RCC 7860 (cell line): ENCODE results near the gene ASIC4.

ENCODE experiments used
- DNase-seq: peaks from one replicate; pipeline ENCODE4 v3.0.0-alpha.2; 2015; ENCODE audit warnings: low spot score
- FAIRE-seq: peaks from 2 replicates; lab custom pipeline; 2012; peaks lifted over from hg19 to GRCh38; lab: Jason Lieb, UNC

ASIC4 gene

DNA sequence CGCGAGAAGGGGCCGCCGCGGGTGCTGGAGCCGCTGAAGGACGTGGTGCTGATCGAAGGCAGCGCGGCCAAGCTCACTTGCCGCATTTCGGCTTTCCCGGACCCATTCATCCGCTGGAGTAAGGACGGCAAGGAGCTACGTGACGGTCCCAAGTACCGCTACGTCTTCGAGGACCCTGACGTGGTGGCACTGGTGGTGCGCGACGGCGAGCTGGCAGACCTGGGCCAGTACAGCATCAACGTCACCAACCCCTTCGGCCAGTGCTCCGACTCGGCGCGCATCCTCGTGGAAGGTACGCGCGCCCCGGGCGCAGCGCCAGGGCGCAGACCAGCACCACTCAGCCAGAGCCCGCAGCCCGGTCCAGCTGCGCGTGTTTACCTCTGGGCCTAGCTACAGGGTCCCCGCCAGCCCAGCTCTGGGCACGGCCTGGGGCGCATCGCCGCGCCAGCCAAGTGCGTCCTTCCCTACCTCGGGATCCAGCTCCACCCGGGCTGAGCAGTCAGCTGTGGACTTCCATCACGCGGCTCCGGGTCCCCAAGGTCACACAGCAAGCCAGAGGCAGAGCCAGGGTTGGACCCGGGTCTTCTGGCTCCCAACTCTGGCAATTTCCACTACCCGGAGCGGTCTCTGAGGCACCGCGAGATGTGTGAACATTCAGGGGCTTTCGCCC lies 17.3 kb upstream of the ASIC4 start:
- no peak for FAIRE-seq

DNA sequence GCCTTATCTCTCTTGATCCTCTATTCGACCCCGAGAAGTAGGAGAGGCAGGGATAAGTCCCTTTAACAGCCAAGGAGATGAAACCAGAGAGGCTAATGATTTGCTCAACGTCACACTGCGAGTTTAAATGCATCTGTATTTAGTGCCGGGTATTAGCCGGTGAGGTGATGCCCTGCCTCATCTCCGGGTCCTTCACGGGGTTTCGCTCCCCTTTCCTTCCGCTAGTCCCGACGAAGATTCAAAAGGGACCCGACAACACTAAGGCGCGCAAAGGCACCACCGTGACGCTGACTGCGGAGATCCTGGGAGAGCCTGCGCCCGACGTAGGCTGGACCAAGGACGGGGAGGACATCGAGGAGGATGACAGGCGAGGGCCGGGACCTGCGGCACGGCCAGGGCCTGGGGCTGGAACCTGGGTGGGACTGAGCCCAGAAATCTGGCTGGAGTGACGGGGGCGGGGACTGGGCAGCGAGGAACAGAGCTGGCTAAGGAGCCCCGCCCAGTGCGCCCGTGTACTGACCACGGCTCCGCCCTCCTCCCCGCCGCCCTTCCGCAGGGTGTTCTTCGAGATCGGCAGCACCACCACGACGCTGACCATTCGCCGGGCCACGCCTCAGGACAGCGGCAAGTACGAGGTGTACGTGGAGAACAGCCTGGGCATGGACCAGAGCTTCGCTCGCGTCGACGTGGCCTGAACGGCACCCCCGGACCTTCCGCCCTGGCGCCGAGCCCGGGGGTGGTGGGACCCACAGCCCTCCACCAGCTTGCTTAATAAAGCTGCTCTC lies 16.6 kb upstream of the ASIC4 start:
- no peak for FAIRE-seq

More for the DNA sequence above, 17.3 kb upstream of the ASIC4 start:
- no peak for DNase-seq

DNA sequence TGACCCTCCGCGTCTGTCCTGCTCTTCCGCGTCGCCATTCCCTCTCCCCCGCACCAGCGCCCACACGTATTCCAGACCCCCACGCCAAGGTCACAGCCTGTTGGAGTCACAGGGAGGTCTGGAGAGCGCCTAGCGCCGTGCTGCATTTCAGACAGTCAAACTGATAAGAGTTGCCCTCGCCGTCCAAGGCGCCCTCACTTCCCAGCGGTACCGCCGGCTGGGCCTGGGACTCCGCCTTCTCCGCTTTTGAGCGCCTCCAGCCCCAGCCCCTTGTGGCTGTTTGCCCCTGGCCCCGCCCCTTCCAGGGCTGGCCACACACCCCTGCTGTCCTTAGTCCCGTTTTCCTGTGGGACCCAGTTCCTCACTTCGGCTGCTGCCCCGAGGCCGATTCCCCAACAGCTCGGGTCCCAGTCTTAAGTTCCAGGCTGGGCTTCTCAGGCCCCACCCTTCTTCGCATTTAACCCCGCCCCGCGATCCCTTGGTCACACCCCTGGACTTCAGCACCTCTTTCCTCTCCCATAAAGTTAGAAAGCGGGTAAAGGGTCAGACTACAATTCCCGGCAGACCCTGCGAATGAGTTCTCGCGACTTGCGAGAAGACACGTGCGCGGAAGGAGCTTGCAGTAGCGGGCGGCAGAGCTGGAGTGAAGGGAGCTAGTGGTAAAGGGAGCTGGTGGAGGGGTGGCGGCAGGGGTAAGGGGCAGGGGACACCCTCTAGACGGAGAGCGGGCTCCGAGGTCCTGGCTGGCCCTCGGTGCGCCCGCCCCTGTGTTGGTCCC lies 15.8 kb upstream of the ASIC4 start, which contains the start of gene GMPPA:
TSS of gene GMPPA (plus strand) at position 612 of the 778 bp plus-strand sequence. CDS start 1,085 bp downstream, outside the sequence.
- DNase-seq (peak; percentile 97), FAIRE-seq (peak; percentile 94)

More for the DNA sequence above, 16.6 kb upstream of the ASIC4 start:
- peak; percentile 68 for DNase-seq

DNA sequence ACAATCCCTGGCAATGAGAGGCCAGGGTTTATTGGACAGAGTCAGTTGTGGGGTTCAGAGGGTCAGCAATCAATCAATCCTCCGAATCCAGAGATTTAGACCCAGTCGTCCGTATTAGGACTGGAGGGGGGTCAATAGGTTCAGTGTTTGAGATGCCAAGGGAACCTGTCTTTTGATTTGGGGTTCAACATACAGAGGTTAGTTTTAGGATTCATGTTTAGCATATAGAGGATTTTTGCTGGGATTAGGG lies 15.3 kb upstream of the ASIC4 start:
- no peak for FAIRE-seq

DNA sequence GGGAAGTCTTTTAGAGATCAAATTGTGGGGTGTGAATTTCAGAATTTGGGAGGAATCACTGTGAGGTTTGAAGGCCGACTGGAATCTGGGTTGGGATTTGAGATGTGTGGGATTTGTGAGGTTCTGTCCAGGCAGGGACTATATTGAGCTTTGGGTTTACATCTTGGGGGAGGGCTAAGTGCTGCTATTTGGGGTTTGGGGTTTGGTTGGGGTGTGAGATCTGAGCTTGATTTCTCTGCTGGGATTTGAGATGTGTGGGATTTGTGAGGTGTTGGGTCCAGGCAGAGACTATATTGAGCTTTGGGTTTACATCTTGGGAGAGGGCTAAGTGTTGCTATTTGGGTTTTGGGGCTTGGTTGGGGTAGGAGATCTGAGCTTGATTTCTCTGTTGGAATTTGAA lies 14.7 kb upstream of the ASIC4 start:
- DNase-seq = no peak
- FAIRE-seq = no peak

More for the DNA sequence above, 15.3 kb upstream of the ASIC4 start:
- no peak for DNase-seq

DNA sequence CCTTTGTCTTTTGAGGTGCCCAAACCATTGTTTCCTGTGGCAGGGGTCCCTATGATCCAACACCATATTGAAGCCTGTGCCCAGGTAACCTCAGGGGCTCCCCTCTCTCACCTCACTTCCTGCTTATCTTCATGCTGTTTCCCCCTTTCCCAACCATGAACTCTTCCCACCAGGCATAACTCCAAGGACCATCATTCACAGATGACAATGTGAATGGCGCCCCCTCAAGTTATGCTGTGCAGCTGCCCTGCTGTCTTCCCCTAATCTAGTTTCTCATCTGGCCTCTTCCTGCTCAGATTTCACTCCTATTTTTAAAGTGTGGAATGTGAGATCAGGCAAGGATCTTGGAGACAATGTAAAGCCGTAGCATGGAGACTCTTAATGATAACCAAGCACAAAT lies 14.1 kb upstream of the ASIC4 start:
- no peak for FAIRE-seq
- peak; percentile 4 for DNase-seq

DNA sequence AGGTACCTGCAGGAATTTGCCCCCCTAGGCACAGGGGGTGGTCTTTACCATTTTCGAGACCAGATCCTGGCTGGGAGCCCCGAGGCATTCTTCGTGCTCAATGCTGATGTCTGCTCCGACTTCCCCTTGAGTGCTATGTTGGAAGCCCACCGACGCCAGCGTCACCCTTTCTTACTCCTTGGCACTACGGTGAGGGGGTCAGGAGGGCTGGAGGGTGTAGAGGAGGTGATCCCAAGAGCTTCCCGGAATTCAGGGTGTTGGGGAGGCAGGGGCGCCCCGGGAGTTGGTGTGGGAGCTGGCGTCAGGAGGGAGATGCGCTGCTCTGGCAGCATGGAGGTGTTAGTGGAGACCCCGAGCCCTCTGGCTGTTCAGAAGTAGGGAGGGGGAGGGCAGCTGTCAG lies 12.4 kb upstream of the ASIC4 start:
- DNase-seq (no peak), FAIRE-seq (no peak)

DNA sequence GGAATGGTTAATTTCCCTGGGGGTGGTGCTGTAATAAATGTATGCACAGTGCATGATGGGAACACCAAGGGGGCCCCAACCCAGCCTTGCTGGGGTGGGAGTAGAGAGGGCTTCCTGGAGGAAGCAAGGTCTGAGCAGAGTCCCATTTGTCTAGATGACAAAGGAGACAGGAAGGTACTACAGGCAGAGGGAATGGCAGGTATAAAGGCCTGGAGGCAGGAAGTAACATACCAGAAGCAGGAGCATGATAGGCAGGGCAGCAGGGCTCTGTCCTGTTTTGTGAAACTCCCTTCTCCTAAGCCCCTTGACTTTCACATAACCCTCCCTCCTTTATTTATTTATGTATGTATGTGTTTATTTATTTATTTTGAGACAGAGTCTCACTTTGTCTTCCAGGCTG lies 11.7 kb upstream of the ASIC4 start:
- FAIRE-seq (no peak), DNase-seq (no peak)

DNA sequence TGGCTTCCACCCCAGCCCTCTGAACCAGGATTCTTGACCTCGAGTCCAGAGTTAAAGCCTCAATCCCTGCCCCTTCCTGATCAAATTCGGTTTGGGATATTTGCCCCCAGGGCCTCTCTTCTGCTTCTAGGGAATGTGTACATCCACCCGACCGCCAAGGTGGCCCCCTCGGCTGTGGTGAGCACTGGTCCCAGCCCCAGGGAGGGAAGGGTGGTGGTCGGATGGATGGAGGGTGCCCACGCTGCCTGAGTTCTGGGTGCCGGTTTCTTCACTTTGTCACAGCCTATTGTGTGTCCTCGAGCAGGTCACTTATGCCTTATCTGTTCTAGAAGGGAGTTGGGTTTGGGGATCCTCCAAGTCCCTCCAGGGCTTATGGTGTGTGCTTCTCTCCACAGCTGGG lies 8.7 kb upstream of the ASIC4 start:
- DNase-seq = no peak
- FAIRE-seq = no peak

DNA sequence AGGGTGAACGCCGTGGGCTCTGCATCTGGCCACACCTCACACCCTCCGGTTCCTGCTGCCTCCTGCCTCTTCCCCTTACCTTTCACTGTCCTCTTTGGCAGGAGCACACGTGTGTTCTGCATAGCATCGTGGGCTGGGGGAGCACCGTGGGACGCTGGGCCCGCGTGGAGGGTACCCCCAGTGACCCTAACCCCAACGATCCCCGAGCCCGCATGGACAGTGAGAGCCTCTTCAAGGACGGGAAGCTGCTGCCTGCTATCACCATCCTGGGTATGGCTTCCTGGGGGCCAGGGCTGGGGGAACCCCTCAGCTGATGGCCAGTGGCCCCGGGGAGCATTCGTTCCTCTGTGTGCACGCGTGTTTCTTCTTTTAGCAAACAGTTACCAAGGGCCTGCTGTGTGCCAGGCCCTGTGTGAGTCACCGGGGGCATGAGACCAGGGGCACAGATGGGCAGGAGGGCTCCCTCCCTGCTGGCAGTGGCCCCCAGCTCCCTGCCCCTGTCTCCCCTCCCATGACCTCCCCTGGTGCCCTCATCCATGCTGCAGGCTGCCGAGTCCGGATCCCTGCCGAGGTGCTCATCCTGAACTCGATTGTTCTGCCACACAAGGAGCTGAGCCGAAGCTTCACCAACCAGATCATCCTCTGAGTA lies 8.0 kb upstream of the ASIC4 start:
- no peak for DNase-seq
- no peak for FAIRE-seq

DNA sequence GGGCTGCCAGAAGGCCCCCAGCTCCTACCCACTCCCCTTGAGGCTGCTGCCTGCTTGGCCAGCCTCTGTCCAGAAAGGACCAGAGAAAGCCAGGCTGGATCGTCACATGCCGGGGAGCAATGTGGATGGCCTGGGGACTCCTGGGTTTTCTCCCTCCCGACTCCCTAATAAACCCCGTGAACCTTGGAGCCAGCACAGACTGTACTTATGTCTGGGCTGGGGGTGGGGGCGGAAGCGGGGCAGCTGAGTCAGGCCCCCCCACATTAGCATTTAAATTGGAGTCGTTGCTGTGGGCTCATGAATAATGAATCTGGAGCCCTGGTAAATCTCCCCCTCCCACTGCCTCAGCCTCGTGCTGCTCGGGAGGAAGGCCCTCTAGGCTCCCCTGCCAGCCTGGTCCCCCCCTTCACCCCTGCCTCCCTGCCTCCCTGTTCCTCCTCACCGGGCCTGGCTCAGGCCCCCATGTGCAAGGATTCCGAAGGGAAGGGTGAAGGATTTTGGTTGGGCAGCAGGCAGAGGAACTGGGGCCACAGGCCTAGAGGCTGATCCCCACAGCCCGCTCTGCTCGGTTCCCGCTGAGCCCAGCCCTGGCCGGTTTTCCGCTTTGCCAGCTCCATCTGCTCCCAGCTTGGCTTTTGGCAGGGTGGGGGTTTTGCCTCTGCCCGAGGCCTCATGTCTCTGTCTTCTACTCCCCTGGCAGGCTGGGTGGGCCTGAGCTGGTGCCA lies 7.3 kb upstream of the ASIC4 start:
- DNase-seq (no peak), FAIRE-seq (no peak)

DNA sequence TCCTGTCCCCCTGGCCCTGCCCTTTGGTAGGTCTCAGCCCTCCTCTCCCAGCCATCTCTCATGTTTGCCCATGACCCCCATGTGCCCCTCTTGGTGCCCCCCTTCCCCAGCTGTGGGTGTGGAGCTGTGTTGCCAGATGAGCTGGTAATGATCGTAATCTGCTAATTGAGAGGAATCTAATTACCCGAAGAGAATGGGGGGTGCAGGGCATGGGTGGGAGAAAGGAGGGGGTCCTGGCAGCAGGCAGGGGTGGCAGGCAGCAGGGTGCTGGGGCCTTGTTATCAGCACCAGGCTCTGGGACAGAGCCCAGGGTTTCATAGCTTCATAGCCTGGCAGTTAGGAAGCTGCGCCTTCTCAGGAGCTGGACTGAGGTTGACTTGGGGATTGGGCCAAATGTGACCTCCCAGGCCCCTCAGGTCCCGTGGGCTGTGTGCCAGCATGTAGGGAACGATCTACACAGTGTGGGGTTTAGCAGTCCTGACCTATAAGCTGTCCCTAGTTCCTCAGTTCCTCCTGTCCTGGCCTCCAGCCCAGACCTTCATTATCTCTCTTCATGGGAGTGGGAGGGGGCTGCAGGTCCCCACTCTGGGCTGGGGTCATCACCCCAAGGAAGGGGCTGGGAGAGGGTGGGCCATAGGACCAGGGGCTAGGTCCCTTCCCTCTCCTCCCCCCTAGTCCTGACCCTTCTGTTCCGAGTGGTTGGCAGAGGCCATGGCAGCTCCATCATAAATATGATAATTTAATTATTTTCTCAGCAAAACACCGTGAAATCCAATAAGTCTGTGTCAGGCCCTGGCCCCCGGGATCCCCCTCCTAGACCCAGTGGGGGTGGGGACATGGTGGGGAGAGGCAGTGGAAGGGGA lies 6.5 kb upstream of the ASIC4 start:
- FAIRE-seq = no peak
- no peak for DNase-seq

DNA sequence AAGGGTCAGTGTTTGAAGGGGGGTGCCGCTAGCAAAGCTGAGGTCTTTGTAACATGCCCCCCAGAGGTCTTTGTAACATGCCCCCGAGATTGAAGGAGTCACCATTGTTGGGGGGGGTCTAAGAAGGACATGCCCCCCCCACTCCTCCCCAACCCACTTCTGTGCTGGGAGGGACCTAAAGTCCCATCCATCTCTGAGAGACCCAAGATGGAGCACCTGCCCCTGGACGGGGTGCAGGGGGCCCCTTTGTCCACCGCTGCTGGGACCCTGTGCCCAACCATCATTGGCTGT lies 5.9 kb upstream of the ASIC4 start:
- no peak for FAIRE-seq
- DNase-seq = no peak

DNA sequence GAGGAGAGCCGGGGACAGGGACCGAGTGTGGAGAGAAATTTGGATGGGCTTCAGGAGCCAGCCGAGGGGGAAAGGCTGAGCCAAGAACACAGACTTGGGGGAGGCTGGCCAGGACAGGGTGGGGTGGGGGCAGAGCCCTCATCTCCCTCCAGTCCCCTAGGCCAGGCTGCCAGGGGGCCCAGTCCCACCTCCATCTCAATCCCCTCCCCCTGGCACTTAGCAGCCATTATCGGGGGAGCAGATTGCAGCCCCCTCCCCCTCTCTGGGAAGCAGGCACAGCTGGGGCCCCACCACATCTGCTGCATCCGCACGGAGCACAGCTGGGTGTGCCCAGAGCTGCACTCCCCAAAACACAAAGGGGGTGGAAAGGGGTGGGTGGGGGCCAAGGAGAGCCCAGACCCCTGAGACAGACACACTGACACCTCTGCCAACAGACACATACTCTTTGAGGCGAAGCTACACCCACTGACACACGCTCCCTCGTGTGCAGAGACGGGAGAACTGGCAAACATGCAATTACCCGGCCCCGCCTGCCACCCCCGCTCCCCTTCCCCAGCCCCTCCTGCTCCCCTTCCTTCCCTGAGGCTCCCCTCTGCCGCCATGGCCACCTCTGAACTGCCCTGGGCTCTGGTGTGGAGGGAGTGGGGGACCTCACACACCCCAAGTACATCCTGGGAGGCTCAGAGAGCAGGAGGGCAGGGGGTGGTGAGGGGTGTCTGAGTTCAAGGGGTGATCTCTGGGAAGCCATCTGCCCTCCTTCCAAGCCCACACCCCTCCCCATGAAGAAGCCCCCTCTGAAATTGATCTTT lies 5.1 kb upstream of the ASIC4 start:
- no peak for FAIRE-seq
- no peak for DNase-seq

DNA sequence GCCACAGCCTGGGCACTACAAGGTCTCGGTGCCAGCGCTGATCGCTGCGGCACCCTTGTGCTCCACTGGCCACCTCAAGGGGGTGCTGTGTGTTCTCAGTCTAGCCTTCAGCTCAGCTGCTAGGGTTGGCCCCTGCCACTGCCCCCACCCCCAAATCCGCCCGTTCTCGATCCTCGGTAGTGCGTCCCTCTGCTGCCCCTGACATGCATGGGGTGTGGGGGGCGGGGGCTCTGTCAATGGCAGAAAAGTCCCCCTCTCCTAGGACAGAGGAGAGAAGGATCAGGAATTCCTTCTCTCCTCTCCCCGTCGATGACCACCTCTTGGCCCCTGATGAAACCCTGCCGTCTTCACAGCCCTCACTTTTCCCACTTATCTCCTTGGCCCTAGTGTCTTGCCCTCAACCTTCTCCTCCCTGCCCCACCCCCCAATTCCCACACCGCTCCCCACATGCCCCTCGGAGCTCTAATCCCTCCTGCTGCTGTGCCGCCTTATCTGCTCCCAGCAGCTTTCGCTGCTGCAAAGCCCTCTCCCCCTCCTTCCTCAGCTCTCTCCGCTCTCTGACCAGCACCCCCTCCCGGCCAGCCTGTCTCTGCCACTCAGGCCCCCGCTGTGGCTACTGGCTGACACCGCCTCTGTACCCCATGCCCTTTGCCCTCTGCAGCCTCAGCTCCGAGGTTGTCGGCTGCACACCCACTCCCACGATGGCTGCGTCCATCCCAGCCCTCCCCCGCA lies 4.3 kb upstream of the ASIC4 start:
- DNase-seq (no peak), FAIRE-seq (no peak)

DNA sequence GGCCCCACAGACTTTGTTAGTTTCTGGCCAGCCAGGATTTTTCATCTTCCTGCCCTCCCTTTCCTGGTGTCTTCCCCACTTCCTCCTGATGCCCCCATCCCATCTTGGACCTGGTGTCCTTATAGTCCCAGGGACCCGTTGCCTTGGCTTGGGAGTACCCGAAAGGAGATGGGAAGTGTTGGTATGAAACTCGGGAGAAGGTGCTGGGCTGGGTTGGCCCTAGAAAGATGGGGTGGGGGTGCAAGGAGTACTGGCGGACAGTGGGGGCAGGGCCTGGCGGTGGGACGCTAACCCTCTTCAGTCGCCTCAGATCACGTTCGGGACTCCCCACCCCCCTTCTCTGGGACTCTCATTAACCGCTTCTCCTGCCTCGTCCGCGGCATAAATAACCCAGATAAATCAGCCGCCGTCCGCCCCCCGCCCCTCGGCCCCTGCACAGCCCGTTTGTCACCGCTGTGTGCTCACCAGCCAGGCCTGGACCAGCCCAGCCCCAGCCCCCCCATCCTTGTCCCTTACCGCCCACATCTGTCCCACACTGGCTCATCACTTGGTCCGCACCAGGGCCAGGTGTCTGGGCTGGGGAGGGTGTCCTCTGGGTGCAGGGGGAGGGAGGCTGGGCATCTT lies 3.7 kb upstream of the ASIC4 start:
- FAIRE-seq = no peak

DNA sequence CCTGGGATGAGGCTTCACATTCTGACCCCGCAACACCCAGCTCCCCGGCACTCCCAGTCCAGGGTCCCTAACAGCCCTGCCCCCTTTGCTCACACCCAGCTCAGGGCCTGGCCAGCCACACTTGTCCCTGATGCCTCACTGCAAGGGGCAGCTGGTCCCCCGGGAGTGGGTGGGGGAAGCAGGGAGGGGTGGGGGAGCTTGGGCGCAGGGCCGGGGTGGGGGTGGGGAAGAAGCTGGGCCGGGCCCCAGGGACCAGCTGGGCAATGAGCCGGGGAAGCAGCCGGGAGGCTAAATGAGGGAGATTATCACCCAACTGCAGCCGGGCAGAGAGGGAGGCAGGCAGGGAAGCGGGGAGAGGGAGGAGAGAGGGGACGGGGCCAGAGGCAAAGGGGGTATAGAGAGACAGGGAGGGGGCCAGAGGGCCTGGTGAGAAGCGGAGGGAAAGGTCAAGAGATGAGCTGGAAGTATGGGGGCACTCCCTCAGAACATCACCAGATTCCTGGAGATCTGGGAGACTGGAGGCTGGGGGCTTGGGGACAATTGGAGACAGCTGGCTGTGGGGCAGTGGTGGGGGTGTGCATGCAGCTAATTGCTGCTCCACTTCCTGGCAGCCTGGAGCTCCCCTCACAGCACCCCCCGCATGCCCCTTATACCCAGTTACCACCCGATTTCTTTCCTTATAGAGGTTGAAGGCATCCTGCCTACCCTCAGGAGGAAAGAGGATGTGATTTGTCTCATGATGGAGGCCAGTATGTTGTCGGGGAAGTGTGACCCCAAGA lies 2.5 kb upstream of the ASIC4 start:
- DNase-seq = no peak
- no peak for FAIRE-seq

More for the DNA sequence above, 3.7 kb upstream of the ASIC4 start:
- no peak for DNase-seq
